C4-2B (cell line): ENCODE results near the gene TMEM116.
"Not testable (repeated sequence)": the region's sequence is repeated elsewhere in the genome, so short reads cannot be mapped to it uniquely, and the experiment has no call there.

Experiments
- H3K27ac ChIP-seq: fragments of 450-650 bp; 2 replicates; pipeline ENCODE4 v1.5.1; 2017
- ZFX ChIP-seq: fragments of 450-650 bp; IDR thresholded peaks from 2 replicates; pipeline ENCODE4 v1.6.1; 2017
- TF ChIP-seq, protein P1 (sequence below): fragments of 450-650 bp; conservative IDR thresholded peaks from 2 replicates; pipeline ENCODE4 v1.5.1; 2017; ENCODE audit warnings: mild to moderate bottlenecking

TMEM116 gene

GRCh38 chr12:112012775-112013600, at the start of gene TMEM116, which contains the start of gene ERP29:
TSS of gene TMEM116 (minus strand) at chr12:112013165. CDS start at chr12:112005270, 7,895 bp downstream.
TSS of gene ERP29 (plus strand) at chr12:112013426. CDS start at chr12:112013466, 40 bp downstream.
- TF ChIP-seq, protein P1, sequence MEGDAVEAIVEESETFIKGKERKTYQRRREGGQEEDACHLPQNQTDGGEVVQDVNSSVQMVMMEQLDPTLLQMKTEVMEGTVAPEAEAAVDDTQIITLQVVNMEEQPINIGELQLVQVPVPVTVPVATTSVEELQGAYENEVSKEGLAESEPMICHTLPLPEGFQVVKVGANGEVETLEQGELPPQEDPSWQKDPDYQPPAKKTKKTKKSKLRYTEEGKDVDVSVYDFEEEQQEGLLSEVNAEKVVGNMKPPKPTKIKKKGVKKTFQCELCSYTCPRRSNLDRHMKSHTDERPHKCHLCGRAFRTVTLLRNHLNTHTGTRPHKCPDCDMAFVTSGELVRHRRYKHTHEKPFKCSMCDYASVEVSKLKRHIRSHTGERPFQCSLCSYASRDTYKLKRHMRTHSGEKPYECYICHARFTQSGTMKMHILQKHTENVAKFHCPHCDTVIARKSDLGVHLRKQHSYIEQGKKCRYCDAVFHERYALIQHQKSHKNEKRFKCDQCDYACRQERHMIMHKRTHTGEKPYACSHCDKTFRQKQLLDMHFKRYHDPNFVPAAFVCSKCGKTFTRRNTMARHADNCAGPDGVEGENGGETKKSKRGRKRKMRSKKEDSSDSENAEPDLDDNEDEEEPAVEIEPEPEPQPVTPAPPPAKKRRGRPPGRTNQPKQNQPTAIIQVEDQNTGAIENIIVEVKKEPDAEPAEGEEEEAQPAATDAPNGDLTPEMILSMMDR, result peak; percentile 50
- peak; percentile 75 for TF ChIP-seq ZFX
- H3K27ac ChIP-seq, result peak within 1 kb of the TSS; percentile 95

DNA sequence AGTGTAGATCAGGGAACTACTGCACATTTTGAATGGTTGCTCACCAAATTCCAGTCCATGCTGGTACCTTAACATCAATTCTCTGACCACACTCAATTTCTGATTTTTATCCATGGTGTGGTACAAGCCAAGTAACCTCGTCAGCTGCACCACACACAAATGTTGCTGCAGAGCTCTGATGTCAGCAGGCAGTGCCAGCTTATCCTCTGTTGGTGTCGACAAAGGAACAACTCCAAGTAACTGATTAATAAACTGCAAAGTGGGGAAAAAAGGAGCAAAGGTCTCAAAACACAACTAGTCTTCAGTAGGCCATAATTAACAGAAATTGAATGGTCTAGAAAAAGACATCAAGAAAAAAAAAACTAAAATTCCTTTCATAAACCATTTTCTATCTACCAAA, 48.2 kb upstream of the TMEM116 start:
- H3K27ac ChIP-seq, result no peak overlapping the region
- TF ChIP-seq, protein P1, result no peak
- TF ChIP-seq ZFX, result no peak

DNA sequence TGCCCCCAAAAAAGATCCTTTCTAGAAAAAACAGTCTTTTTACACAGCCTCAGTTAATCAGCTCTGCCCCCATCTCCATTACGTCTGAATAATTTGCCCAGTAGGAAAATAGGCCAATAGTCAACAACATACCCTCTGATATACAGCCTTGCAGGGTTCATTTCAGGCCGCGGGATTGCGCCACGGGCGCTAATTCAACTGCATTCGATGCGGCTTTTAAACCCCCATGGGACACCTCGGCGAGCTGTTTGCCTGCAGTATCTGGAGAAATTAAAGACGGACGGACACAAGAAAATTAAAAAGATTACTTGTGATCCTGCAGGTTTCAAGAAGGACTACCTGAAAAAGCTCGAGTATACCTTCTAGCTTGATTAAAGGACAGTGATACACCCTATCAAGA, 36.4 kb upstream of the TMEM116 start:
- H3K27ac ChIP-seq, result no peak overlapping the region
- TF ChIP-seq, protein P1, result no peak
- TF ChIP-seq ZFX, result no peak

GRCh38 chr12:112046003-112046402, 33.0 kb upstream of the TMEM116 start:
- TF ChIP-seq, protein P1, result no peak
- no peak for TF ChIP-seq ZFX
- H3K27ac ChIP-seq, result no peak overlapping the region

DNA sequence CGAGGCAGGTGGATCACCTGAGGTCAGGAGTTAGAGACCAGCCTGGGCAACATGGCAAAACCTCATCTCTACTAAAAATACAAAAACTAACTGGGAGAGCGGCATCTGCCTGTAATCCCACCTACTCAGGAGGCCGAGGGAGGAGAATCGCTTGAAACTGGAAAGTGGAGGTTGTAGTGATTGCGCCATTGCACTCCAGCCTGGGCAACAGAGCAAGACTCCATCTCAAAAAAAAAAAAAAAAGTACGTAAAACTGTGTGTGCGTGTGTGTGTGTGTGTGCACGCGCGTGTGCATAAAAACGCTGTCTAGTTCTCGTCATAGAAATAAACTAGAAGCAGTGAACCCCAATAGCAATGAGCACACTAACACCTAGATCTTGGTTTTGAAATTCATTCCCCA, 23.6 kb upstream of the TMEM116 start:
- H3K27ac ChIP-seq, result not testable (repeated sequence)

GRCh38 chr12:112035219-112035785, 22.3 kb upstream of the TMEM116 start:
- TF ChIP-seq ZFX, result no peak
- TF ChIP-seq, protein P1, result no peak
- H3K27ac ChIP-seq, result no peak overlapping the region

DNA sequence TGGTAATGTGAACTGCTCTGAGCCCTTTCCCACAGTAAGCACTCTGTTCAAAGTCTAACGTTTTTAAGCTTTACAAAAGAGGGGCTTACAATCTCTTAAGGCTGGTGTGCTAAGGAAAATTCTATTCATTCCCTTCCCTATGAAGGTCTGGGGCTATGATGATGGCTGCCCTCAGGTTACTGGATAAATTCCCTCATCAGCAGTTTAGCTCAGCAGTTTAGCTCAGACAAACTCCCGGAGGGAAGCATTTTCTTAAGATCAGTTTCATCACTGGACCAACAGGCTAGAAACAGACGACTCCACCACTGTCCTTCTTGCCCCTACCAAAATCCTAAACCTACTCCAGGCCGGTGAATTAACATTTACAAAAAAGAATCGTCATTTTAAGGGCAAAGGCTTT, 19.3 kb upstream of the TMEM116 start:
- no peak overlapping the region for H3K27ac ChIP-seq
- no peak for TF ChIP-seq ZFX
- TF ChIP-seq, protein P1, result no peak
